Vagina (tissue), 2 donors: ENCODE results near the gene SSX2IP.

Source experiments
- CTCF ChIP-seq, 3 experiments: fragments of 450-650 bp in 2 of 3; fragments of 200-600 bp in 1 of 3; sonication (generic) in 1 of 3; IDR thresholded peaks; one replicate each; pipeline ENCODE4 v1.5.1; 2017 to 2019; ENCODE audit warnings: antibody characterized with exemption in 3 of 3, mild to moderate bottlenecking in 2 of 3, moderate library complexity in 2 of 3
- POLR2A ChIP-seq, 2 donors: fragments of 450-650 bp; IDR thresholded peaks; one replicate each; pipeline ENCODE4 v1.6.1; 2017; ENCODE audit warnings: antibody characterized with exemption in 2 of 2, mild to moderate bottlenecking in 2 of 2, moderate library complexity in 2 of 2
- POLR2AphosphoS5 ChIP-seq, 2 donors: sonication (generic); formaldehyde crosslinking; IDR thresholded peaks; one replicate each; pipeline ENCODE4 v1.9.0; 2017; ENCODE audit warnings: antibody characterized with exemption in 2 of 2, mild to moderate bottlenecking in 2 of 2, low read depth in 1 of 2; ENCODE audit not compliant: insufficient read depth in 1 of 2

DNA sequence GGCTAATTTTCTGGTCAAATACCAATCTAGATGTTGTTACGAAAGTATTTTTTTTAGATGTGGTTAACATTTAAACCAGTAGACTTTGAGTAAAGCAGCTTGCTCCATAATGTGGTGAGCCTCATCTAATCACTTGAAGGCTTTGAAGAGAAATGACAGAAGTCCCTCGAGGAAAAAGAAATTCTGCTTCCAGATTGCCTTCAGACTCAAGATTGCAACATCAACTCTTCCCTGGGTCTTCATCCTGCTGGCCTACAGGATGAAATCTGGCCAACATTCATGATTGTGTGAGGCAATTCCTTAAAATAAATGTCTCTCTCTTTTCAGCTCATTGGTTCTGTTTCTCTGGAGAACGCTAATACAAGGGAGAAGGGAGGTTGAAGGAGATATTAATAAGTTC lies 32.5 kb upstream of the SSX2IP start:
- TF ChIP-seq CTCF (IDR thresholded peaks at IDR 0.05) (no peak), POLR2A (IDR thresholded peaks at IDR 0.05) (no peak), POLR2AphosphoS5 (IDR thresholded peaks at IDR 0.05; ENCODE audit: insufficient read depth in 1 of 2, low read depth in 1 of 2) (no peak)
